SK-N-SH treated with all-trans-retinoic acid at 6 μM for 48 hours (cell line): Measurements from ENCODE around the gene ANKRD13A.
"Not testable (repeated sequence)": the region's sequence is repeated elsewhere in the genome, so short reads cannot be mapped to it uniquely, and the experiment has no call there.

Experiments used
- ATAC-seq: fragments of 200-7000 bp; cut with Tn5 transposase; 3 replicates; pipeline ENCODE4 v1.9.1; 2020; ENCODE audit warnings: mild to moderate bottlenecking, moderate library complexity
- BACH2 ChIP-seq: fragments of 250-450 bp; sonication (Bioruptor Pico); IDR thresholded peaks from 2 replicates; pipeline ENCODE4 v1.9.0; 2021; ENCODE audit warnings: mild to moderate bottlenecking, borderline replicate concordance
- CSDC2 ChIP-seq: fragments of 250-450 bp; sonication (Bioruptor Pico); IDR thresholded peaks from 2 replicates; pipeline ENCODE4 v1.5.0; 2020; ENCODE audit warnings: mild to moderate bottlenecking, moderate library complexity
- CSRNP3 ChIP-seq: fragments of 250-450 bp; sonication (Bioruptor Pico); IDR thresholded peaks from 2 replicates; pipeline ENCODE4 v1.5.1; 2021; ENCODE audit warnings: mild to moderate bottlenecking, moderate library complexity
- GLIS3 ChIP-seq: fragments of 250-450 bp; sonication (Bioruptor Pico); IDR thresholded peaks from 2 replicates; pipeline ENCODE4 v1.5.0; 2020; ENCODE audit warnings: mild to moderate bottlenecking, moderate library complexity
- ISL1 ChIP-seq: fragments of 250-450 bp; sonication (Bioruptor Pico); IDR thresholded peaks from 2 replicates; pipeline ENCODE4 v2.1.2; 2022; ENCODE audit warnings: mild to moderate bottlenecking, moderate library complexity
- OSR1 ChIP-seq: fragments of 250-450 bp; sonication (Bioruptor Pico); IDR thresholded peaks from 2 replicates; pipeline ENCODE4 v1.8.0; 2022; ENCODE audit warnings: moderate library complexity, mild to moderate bottlenecking, inconsistent platforms
- POU6F1 ChIP-seq: fragments of 250-450 bp; sonication (Bioruptor Pico); IDR thresholded peaks from 2 replicates; pipeline ENCODE4 v1.8.0; 2021; ENCODE audit warnings: low read depth, mild to moderate bottlenecking, moderate library complexity, borderline replicate concordance
- RARB ChIP-seq: fragments of 250-450 bp; sonication (Bioruptor Pico); IDR thresholded peaks from 2 replicates; pipeline ENCODE4 v1.8.0; 2021; ENCODE audit warnings: mild to moderate bottlenecking, moderate library complexity
- SNAI2 ChIP-seq: fragments of 250-450 bp; sonication (Bioruptor Pico); IDR thresholded peaks from 2 replicates; pipeline ENCODE4 v1.5.0; 2020; ENCODE audit warnings: mild to moderate bottlenecking, moderate library complexity
- TCF4 ChIP-seq: fragments of 250-450 bp; sonication (Bioruptor Pico); IDR thresholded peaks from 2 replicates; pipeline ENCODE4 v1.8.0; 2021; ENCODE audit warnings: mild to moderate bottlenecking, moderate library complexity, borderline replicate concordance
- TOX ChIP-seq: fragments of 250-450 bp; sonication (Bioruptor Pico); IDR thresholded peaks from 2 replicates; pipeline ENCODE4 v1.8.0; 2021; ENCODE audit warnings: mild to moderate bottlenecking, moderate library complexity, borderline replicate concordance
- TSHZ2 ChIP-seq: fragments of 250-450 bp; sonication (Bioruptor Pico); IDR thresholded peaks from 2 replicates; pipeline ENCODE4 v1.5.0; 2020; ENCODE audit warnings: mild to moderate bottlenecking, moderate library complexity
- ZC3H10 ChIP-seq: fragments of 250-450 bp; sonication (Bioruptor Pico); IDR thresholded peaks from 2 replicates; pipeline ENCODE4 v1.5.1; 2021; ENCODE audit warnings: mild to moderate bottlenecking, moderate library complexity
- ZFP3 ChIP-seq: fragments of 250-450 bp; sonication (Bioruptor Pico); IDR thresholded peaks from 2 replicates; pipeline ENCODE4 v1.5.0; 2020; ENCODE audit warnings: mild to moderate bottlenecking, moderate library complexity
- ZFP30 ChIP-seq: fragments of 450-650 bp; formaldehyde crosslinking; IDR thresholded peaks from 2 replicates; pipeline ENCODE4 v1.5.0; 2022; ENCODE audit warnings: mild to moderate bottlenecking, moderate library complexity
- ZNF70 ChIP-seq: fragments of 450-650 bp; formaldehyde crosslinking; IDR thresholded peaks from 2 replicates; pipeline ENCODE4 v1.5.0; 2020; ENCODE audit warnings: mild to moderate bottlenecking, moderate library complexity
- ZNF8 ChIP-seq: fragments of 450-650 bp; formaldehyde crosslinking; IDR thresholded peaks from 2 replicates; pipeline ENCODE4 v1.5.0; 2020; ENCODE audit warnings: mild to moderate bottlenecking, moderate library complexity
- TF ChIP-seq, protein P1 (sequence below): fragments of 250-450 bp; sonication (Bioruptor Pico); IDR thresholded peaks from 2 replicates; pipeline ENCODE4 v1.8.0; 2020; ENCODE audit warnings: mild to moderate bottlenecking, moderate library complexity, borderline replicate concordance

ANKRD13A gene

GRCh38 chr12:110050927-110051326 lies 51.7 kb downstream of the ANKRD13A start:
- TF ChIP-seq ZFP30 (no peak), ISL1 (CRISPR knock-in tag) (no peak), ZFP3 (CRISPR knock-in tag) (no peak)

GRCh38 chr12:110055375-110056352 lies 56.4 kb downstream of the ANKRD13A start:
- peak; percentile 86 for ATAC-seq

More at GRCh38 chr12:110050927-110051326, 51.7 kb downstream of the ANKRD13A start:
- ATAC-seq, result no peak

DNA sequence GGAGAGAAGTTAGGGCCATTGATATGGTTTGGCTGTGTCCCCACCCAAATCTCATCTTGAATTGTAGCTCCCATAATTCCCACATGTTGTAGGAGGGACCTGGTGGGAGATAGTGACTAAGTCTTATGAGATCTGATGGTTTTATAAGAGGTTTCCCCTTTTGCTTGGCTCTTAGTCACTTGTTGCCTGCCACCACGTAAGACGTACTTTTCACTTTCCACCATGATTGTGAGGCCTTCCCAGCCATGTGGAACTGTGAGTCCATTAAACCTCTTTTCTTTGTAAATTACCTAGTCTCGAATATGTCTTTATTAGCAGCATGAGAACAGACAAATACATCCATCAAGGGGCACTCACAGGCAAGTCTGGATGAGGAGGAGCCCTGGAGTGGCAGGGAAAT lies 57.4 kb downstream of the ANKRD13A start:
- not testable (repeated sequence) for ATAC-seq

- ATAC-seq, result no peak
- no peak for TF ChIP-seq ZNF70 (CRISPR knock-in tag)
- no peak for TF ChIP-seq TSHZ2 (CRISPR knock-in tag)
- no peak for TF ChIP-seq SNAI2 (CRISPR knock-in tag)
- no peak for TF ChIP-seq BACH2 (CRISPR knock-in tag)
- TF ChIP-seq, protein P1, sequence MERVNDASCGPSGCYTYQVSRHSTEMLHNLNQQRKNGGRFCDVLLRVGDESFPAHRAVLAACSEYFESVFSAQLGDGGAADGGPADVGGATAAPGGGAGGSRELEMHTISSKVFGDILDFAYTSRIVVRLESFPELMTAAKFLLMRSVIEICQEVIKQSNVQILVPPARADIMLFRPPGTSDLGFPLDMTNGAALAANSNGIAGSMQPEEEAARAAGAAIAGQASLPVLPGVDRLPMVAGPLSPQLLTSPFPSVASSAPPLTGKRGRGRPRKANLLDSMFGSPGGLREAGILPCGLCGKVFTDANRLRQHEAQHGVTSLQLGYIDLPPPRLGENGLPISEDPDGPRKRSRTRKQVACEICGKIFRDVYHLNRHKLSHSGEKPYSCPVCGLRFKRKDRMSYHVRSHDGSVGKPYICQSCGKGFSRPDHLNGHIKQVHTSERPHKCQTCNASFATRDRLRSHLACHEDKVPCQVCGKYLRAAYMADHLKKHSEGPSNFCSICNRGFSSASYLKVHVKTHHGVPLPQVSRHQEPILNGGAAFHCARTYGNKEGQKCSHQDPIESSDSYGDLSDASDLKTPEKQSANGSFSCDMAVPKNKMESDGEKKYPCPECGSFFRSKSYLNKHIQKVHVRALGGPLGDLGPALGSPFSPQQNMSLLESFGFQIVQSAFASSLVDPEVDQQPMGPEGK (CRISPR knock-in tag), result no peak
- TF ChIP-seq CSRNP3 (CRISPR knock-in tag), result no peak
- TF ChIP-seq ZNF8 (CRISPR knock-in tag), result no peak
- TF ChIP-seq ZC3H10 (CRISPR knock-in tag), result no peak
- no peak for TF ChIP-seq GLIS3 (CRISPR knock-in tag)
- no peak for TF ChIP-seq ISL1 (CRISPR knock-in tag)
- no peak for TF ChIP-seq CSDC2 (CRISPR knock-in tag)
- no peak for TF ChIP-seq ZFP30
- no peak for TF ChIP-seq RARB (CRISPR knock-in tag)
- no peak for TF ChIP-seq POU6F1 (CRISPR knock-in tag)
- TF ChIP-seq TCF4, result no peak
- no peak for TF ChIP-seq ZFP3 (CRISPR knock-in tag)
- no peak for TF ChIP-seq TOX (CRISPR knock-in tag)
Observed at GRCh38 chr12:110058875-110059615, 59.8 kb downstream of the ANKRD13A start.

DNA sequence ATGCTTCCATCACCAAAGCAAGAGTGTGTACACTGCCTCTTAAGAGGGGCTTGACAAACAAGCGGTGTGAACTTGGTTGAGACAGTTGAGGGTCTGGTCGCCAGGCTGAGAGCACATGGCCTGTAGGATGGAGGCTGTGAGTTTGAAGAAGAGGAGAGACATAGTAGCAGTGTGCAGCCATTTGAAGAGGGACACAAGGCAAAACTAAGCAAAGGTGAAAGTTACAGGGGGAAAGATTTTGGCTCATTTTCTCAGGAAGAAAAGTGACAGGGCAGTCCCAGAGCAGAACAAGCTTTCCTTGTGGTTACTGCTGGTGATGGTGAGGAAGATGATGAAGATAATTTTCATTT lies 60.4 kb downstream of the ANKRD13A start:
- no peak for ATAC-seq
- TF ChIP-seq OSR1 (CRISPR knock-in tag) (no peak), CSRNP3 (CRISPR knock-in tag) (no peak), CSDC2 (CRISPR knock-in tag) (no peak), TOX (CRISPR knock-in tag) (no peak), POU6F1 (CRISPR knock-in tag) (no peak)
- TF ChIP-seq, protein P1 (CRISPR knock-in tag), result no peak
